ENCODE results near the gene SLK. TPM values are rescaled to one million over a fixed set of nuclear protein-coding genes. Genes with fewer than 3 reads are reported as not detected.

Gene SLK
- total RNA-seq, 1 experiment from 2014 or later, result 39.1 TPM

DNA sequence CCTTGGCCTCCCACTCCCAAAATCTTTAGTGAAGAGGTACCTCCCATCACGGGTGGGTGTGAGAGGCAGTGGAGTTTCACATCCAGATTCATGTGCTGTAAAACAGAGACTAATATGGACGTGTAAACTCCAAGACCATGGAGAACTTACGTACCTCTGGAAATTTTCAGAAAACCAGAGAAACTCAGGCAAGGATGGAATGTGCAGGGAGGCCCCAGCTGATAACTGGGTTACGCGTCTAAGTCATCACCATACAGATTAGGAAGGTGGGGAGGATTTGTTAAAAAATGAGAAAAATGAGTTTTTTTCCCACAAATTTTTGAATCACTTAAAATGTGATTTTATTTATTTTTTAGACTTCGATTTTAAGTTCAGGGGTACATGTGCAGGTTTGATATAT is 32.6 kb upstream of the SLK start:
- no peaks in the 10 kb centered on the region for H3K36me3 ChIP-seq (ENCODE audit: insufficient read depth, low read length, poor library complexity, severe bottlenecking)
- intact Hi-C loops (cut with micrococcal nuclease; ENCODE audit: unreplicated experiment), result no loop called here
- no peaks in the 10 kb centered on the region for H3K4me1 ChIP-seq (ENCODE audit: insufficient read depth, low read length, poor library complexity, severe bottlenecking)
- CTCF ChIA-PET, result no interaction called here
- no peak for TF ChIP-seq EZH2 (IDR thresholded peaks at IDR 0.05; ENCODE audit: borderline replicate concordance, low read depth, low read length, poor library complexity, severe bottlenecking)
- TF ChIP-seq, protein P1, sequence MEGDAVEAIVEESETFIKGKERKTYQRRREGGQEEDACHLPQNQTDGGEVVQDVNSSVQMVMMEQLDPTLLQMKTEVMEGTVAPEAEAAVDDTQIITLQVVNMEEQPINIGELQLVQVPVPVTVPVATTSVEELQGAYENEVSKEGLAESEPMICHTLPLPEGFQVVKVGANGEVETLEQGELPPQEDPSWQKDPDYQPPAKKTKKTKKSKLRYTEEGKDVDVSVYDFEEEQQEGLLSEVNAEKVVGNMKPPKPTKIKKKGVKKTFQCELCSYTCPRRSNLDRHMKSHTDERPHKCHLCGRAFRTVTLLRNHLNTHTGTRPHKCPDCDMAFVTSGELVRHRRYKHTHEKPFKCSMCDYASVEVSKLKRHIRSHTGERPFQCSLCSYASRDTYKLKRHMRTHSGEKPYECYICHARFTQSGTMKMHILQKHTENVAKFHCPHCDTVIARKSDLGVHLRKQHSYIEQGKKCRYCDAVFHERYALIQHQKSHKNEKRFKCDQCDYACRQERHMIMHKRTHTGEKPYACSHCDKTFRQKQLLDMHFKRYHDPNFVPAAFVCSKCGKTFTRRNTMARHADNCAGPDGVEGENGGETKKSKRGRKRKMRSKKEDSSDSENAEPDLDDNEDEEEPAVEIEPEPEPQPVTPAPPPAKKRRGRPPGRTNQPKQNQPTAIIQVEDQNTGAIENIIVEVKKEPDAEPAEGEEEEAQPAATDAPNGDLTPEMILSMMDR (conservative IDR thresholded peaks at IDR 0.05; ENCODE audit: low read depth, low read length), result no peak
- H3K27ac ChIP-seq (ENCODE audit: low read depth, low read length, poor library complexity, severe bottlenecking), result no peak overlapping the region
- H3K27me3 ChIP-seq (replicated peaks; ENCODE audit: insufficient read depth, low read depth, low read length, poor library complexity), result no peaks in the 10 kb centered on the region
- POLR2A ChIA-PET (ENCODE audit: low non-redundant PET), result no interaction called here
- no peaks in the 10 kb centered on the region for H3K9me3 ChIP-seq (ENCODE audit: low read depth, low read length, poor library complexity, severe bottlenecking)
- no peak for DNase-seq (ENCODE audit: low spot score)
- no TSS peak for BruUV-seq (replicated peaks)
- no peak overlapping the region for H3K4me3 ChIP-seq (ENCODE audit: low read depth, low read length, poor library complexity, severe bottlenecking)

DNA sequence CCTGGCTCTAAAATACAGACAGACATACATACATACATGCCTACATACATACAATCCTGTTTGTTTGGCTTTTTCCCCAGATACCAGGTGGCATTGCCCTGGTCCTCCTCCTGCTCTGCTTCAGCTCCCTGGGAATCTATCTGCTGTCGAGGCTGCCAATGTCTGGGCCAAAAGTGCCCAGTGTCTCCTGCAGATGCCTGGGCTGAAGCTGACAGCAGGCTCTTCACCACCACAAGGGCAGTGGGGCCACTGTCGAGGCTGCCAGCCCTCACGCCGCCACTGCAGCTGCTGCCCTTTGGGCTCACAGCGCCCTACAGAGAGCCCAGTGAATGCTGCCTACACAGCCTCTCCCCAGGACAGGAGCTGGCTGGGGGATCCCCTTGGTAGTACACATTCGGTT is 30.9 kb upstream of the SLK start:
- Histone ChIP-seq H3K9me3 (ENCODE audit: low read depth, low read length, poor library complexity, severe bottlenecking) (no peaks in the 10 kb centered on the region), H3K27me3 (replicated peaks; ENCODE audit: insufficient read depth, low read depth, low read length, poor library complexity) (no peaks in the 10 kb centered on the region), H3K36me3 (ENCODE audit: insufficient read depth, low read length, poor library complexity, severe bottlenecking) (no peaks in the 10 kb centered on the region), H3K4me1 (ENCODE audit: insufficient read depth, low read length, poor library complexity, severe bottlenecking) (no peaks in the 10 kb centered on the region), H3K4me3 (ENCODE audit: low read depth, low read length, poor library complexity, severe bottlenecking) (no peak overlapping the region), H3K27ac (ENCODE audit: low read depth, low read length, poor library complexity, severe bottlenecking) (no peak overlapping the region)
- ChIA-PET POLR2A (ENCODE audit: low non-redundant PET) (no interaction called here), CTCF (no interaction called here)
- DNase-seq (ENCODE audit: low spot score), result no peak
- no TSS peak for BruUV-seq (replicated peaks)
- TF ChIP-seq, protein P1 (conservative IDR thresholded peaks at IDR 0.05; ENCODE audit: low read depth, low read length), result no peak
- no peak for TF ChIP-seq EZH2 (IDR thresholded peaks at IDR 0.05; ENCODE audit: borderline replicate concordance, low read depth, low read length, poor library complexity, severe bottlenecking)
- intact Hi-C loops (cut with micrococcal nuclease; ENCODE audit: unreplicated experiment), result no loop called here

DNA sequence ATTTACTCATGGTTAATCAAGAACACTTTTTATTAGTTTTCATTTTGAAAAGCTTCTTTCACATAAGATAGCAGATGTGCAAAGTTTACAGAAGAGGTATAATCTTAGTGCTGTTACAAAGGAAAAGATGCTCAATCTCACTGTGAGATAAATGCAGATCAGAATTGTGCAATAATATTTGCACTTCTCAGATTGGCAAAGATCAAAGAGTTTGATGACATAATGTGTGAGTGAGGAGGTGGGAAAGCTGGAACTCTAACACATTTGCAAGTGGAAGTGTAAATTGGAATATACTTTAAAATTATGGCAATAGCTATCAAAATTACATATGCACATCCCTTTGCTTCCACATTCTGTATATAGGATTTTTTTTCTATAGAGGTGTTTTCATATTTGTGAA is 27.4 kb upstream of the SLK start:
- H3K9me3 ChIP-seq (ENCODE audit: low read depth, low read length, poor library complexity, severe bottlenecking), result no peaks in the 10 kb centered on the region
- no peak for TF ChIP-seq EZH2 (IDR thresholded peaks at IDR 0.05; ENCODE audit: borderline replicate concordance, low read depth, low read length, poor library complexity, severe bottlenecking)
- TF ChIP-seq, protein P1 (conservative IDR thresholded peaks at IDR 0.05; ENCODE audit: low read depth, low read length), result no peak
- no peak overlapping the region for H3K4me3 ChIP-seq (ENCODE audit: low read depth, low read length, poor library complexity, severe bottlenecking)
- H3K27me3 ChIP-seq (replicated peaks; ENCODE audit: insufficient read depth, low read depth, low read length, poor library complexity), result no peaks in the 10 kb centered on the region
- DNase-seq (ENCODE audit: low spot score), result no peak
- intact Hi-C loops (cut with micrococcal nuclease; ENCODE audit: unreplicated experiment), result no loop called here
- CTCF ChIA-PET, result no interaction called here
- no TSS peak for BruUV-seq (replicated peaks)
- H3K27ac ChIP-seq (ENCODE audit: low read depth, low read length, poor library complexity, severe bottlenecking), result no peak overlapping the region
- POLR2A ChIA-PET (ENCODE audit: low non-redundant PET), result no interaction called here
- H3K36me3 ChIP-seq (ENCODE audit: insufficient read depth, low read length, poor library complexity, severe bottlenecking), result no peaks in the 10 kb centered on the region
- no peaks in the 10 kb centered on the region for H3K4me1 ChIP-seq (ENCODE audit: insufficient read depth, low read length, poor library complexity, severe bottlenecking)
